GM19468 (cell line): ENCODE results near the gene DDX3X.
"Not testable (repeated sequence)": the region's sequence is repeated elsewhere in the genome, so short reads cannot be mapped to it uniquely, and the experiment has no call there.

Experiments
- ATAC-seq: cut with Tn5 transposase; IDR thresholded peaks from one replicate; pipeline ENCODE4 v1.9.1; 2021; ENCODE audit warnings: mild to moderate bottlenecking, moderate library complexity, moderate number of reproducible peaks; ENCODE audit not compliant: unreplicated experiment; ENCODE audit errors: extremely low read depth

The DDX3X gene

DNA sequence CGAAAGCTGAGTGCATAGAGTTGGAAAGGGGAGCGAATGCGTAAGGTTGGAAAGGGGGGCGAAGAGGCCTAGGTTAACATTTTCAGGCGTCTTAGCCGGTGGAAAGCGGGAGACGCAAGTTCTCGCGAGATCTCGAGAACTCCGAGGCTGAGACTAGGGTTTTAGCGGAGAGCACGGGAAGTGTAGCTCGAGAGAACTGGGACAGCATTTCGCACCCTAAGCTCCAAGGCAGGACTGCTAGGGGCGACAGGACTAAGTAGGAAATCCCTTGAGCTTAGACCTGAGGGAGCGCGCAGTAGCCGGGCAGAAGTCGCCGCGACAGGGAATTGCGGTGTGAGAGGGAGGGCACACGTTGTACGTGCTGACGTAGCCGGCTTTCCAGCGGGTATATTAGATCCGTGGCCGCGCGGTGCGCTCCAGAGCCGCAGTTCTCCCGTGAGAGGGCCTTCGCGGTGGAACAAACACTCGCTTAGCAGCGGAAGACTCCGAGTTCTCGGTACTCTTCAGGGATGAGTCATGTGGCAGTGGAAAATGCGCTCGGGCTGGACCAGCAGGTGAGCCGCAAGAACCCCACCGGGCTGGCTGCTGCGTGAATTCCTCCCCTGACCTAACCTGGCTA lies at the start of gene DDX3X:
DDX3X (plus strand) TSS at position 419 of the 619 bp plus-strand sequence; CDS start at position 510, 91 bp downstream.
- peak; percentile 30 for ATAC-seq

DNA sequence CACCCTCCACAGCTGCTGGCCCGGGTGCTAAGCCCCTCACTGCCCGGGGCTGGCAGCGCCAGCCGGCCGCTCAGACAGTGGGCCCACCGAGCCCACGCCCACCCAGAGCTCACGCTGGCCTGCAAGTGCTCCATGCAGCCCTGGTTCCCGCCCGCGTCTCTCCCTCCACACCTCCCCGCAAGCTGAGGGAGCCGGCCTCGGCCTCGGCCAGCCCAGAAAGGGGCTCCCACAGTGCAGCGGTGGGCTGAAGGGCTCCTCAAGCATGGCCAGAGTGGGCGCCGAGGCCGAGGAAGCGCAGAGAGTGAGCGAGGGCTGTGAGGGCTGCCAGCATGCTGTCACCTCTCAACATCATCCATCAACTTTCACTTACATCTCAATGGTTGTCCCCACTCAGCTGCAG lies 48.0 kb upstream of the DDX3X start:
- ATAC-seq = not testable (repeated sequence)

DNA sequence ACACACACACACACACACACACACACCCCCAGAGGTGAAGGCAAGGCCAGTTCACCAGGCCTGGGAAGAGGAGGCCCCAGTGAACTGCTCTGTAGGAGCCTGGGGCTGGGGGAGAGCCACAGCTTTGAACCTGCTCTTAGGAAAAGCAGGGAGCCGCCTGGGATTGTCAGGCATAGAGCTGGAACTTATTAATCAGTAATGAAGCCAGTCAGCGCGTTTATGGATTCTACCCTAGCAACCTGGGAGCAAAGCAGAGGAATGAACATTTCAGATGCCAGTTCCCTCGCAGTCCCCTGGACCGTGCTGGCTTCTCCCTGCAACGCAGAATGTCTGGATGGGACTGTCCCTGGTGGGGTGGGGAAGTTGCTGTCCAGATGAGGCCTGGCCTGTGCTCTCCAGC lies 45.3 kb upstream of the DDX3X start:
- ATAC-seq = no peak

DNA sequence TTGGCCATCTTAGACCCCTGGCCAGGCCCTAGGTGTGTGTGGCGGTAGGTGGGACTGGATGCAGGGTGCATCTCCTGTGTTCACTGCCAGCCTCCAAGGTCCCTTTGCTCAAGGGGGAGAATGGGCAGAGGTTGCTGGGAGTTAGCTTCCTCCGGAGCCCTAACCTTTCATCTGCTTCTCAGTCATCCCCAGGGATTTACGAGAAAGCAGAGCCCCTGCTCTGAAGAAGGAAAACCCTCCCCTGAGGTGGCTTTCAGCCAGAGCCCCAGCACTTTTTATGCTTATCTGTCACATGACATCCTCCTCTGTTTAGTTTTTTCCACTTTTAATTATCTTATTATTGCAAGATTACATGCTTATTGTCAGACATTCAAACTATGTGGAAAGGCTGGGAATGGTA lies 44.9 kb upstream of the DDX3X start:
- no peak for ATAC-seq

DNA sequence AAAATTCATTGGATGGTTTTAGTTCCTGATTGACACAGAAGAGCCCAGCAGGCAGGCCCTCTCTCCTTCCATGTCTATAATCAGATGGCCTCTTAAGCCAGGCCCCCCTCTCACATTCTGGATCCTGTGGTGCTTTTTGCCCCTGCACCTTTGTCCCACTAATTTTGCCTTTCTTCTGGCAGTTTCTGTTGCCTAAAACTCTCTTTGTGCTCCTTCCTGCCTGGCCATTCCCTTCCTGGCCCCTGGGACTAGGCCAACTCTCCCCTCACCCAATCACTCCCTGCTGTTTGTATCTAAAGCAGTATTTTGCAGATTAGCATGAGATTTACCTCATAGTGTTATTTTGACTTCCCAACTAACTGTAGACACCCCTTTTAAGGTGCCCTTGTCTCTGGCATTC lies 42.7 kb upstream of the DDX3X start:
- no peak for ATAC-seq

DNA sequence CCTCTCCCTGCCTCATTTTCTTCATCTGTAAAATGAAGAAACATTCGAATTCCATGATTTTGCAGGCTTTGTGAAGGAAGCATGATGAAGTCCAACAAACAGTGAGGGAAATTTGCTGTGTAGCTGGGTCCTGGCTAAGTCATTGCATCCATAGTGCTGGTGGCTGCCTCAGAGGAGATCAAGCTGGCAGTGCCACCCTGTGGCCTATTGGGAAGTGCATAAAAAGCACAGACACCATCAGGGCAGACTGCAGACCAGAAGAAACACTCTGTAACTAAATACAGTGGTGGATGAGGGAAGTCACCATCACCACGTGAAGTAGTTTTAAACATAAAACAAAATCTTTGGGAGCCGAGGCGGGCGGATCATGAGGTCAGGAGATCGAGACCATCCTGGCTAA lies 40.7 kb upstream of the DDX3X start:
- ATAC-seq = no peak

DNA sequence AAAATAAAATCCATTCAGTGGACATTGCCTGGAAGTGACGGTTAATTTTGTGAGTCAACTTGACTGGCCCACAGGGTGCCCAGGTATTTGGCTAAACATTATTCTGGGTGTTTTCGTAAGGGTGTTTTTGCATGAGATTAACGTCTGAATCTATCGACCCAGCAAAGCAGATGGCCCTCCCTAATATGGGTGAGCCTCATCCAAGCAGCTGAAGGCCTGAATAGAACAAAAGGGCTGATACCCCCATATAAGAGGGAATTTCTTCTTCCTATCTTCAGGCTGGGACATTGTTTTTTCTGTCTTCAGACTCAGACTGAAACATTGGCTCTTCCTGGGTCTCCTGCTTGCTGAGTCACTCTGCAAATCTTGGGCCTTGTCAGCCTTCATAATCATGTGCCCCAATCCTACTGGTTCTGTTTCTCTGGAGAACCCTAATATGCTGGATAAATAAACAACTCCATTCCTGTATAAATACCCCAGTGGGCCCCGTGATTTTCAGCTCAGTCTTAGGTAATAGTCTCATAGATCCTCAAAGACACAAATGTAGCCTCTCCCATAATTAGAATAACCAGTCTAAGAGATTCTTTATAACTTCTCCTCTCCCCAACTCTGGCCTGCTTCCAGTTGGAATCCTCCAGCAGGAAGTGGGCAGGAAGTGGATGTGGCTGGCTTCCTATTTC lies 33.1 kb upstream of the DDX3X start:
- no peak for ATAC-seq

DNA sequence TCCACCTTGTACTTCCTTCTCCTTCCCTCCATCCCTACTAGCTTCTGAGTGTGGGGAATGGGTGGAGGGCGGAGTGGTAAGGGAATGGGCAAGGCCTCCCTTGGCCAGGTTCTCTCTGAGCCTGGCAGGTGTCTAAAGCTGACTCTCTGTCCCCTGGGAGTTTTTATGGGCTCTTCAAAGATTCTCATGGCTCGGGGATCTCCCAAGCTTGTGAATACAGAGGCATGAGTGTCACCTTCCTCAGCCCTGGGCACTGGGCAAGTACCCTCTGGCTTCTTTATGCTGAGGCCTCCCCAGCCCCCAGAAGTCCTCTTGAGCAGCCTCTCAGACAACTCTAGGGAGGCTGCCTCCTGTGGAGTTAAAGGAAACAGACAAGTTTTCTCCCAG lies 32.5 kb upstream of the DDX3X start:
- no peak for ATAC-seq

DNA sequence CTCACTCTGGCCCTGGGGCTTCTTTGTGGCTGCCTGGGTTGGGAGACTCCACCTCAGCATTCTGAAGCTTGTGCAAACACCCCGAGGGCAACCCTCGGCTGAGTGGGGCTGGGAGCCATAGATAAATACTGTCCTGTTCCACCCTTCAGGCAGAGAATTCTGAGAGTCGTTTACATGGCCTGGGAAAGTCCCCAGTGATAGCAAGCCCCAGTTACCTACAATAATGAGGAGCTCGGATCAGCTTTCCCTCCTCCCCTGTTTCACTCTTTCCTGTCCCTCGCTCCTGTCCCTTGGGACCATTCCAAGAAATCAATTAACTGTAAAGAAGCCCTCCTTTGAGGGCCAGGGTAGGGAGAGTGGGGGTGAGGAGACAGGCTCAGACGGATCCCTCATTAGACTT lies 31.6 kb upstream of the DDX3X start:
- ATAC-seq = no peak

DNA sequence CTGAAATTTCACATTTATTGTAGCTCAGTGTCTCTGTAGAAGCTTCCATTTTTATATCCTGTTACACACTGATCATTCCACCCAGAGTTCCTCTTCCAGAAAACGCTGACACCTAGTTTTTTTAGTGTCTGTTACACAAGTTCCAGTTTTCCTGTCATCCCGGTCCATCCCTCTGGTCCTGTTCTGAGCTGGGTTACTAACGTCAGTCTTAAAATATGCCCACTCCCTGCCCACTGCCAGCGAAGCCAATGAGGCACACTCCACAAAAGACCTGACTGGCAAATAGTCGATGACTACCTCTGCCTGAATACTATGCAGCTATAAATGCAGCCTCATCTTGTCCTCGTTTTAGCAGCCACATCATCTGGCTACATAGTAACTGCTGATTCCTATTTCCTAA lies 30.9 kb upstream of the DDX3X start:
- ATAC-seq = no peak

DNA sequence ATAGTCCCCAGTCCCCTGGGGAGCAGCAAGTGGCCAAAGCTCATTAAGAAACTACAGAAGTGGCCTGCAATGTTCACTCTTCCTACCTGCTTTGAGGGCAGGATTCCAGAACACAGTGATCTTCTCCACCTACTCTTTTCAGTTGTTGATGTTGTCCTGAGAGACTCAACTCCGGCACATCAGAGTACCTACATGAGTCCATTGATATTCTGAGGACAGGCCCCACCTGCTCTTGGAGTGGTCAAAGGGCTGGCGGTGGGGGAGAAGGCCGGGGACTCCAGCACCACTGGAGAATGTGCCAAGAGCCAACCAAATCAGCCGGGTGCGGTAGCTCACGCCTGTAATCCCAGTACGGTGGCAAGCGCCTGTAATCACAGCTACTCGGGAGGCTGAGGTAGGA lies 29.8 kb upstream of the DDX3X start:
- no peak for ATAC-seq

DNA sequence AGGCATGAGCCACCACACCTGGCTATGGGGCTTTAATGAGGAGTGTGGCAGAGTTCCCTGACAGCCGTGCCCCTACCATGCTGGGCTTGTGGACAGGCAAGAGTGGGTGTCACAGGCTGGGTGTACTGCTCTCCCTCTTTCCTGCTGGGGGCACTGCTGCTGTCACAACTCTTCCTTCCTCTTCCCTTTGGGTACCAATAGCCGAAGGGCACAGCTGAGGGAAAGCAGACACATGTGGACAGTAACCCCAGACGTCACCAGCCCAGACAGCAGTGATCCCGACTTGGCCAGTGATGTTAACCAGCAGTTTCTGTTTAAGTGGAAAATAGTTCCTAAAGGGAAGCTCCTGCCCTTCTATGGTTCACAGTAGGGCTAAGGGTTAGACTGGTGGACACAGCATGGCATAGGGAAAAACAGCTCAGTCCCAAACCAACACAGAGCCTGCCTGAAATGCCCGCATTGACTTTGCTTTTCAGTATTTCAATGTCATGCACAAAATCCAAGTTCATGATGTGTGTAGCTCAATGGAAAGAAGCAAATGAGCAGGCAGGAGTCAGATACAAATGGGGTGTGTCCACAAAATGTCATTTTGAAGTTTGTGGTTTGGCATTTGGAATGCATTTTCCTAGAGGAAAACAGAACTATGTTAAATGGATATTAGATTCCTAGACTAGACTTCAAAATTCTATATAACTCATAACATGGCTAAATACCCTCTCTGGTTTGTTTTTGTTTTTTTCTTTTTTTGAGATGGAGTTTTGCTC lies 24.9 kb upstream of the DDX3X start:
- ATAC-seq = no peak

DNA sequence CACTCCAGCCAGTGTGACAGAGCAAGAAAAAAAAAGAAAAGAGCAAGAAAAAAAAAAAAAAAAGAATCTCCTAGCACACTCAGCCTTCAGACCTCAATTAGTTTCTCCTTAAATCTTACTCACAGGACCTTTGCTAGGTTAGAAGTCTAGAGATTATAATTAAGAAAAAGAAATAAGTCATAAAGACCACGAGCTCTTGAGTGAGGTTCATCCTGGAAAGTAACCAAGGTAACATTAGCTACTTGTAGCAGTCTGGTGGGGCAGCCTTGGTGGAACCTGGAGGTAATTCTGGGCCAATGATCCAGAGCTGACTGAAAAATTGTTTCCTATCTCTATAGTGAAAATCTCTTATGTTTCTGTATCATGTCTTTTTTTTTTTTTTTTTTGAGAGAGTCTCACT lies 21.2 kb upstream of the DDX3X start:
- ATAC-seq = no peak

DNA sequence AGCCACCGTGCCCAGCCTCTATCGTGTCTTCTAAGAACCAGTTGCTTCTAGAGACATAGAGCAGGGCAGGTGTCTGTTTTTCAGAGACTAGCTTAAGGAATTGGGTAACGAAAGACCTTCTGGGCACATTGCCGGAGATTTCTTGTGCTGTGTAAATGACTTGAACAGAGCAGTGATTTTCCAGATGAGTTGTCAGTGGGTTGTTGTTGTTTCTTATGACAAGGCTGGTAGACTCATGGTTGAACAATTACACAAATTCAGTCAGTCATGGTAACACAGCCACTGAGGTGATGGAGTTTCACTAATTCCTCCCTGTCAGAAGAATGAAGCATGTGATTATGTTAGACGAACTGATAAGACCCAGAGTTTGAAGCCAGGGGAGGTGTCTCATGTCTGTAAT lies 20.5 kb upstream of the DDX3X start:
- no peak for ATAC-seq

DNA sequence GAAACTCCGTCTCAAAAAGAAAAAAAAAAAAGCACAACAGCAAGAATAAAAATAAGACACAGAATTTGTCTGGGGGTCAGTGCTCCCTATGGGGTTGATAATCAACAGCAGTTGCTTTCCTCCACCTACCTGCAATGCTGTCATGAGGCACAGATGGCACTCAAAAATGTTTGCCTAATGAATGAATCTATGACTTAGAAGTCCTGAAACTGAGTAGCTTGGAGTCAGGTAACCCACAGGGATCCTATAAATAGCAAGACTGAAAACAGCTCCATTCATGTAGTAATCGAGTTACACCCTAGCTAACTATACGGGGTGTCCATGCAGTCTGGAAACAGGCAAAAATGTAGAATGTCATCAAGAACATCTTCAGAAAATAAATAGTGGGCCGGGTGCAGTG lies 19.8 kb upstream of the DDX3X start:
- ATAC-seq = no peak

DNA sequence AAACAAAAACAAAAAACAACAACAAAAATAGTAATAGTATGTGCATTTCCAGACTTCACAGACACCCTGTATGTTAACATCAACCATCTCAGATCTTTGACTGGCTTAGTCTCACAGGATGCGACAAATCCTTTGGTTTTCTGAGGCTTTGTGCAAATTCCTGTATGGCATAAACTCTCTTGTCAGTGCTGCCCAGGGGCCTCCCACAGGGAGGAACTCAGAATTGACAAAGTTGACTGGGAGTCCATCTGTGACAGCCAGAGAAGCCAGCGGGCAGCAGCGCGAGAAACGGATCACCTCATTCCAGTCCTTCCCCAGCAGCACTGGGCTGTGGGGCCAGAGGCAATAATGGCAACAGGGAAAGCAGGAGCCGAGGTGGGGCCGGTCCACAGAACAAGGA lies 19.1 kb upstream of the DDX3X start:
- ATAC-seq = no peak

DNA sequence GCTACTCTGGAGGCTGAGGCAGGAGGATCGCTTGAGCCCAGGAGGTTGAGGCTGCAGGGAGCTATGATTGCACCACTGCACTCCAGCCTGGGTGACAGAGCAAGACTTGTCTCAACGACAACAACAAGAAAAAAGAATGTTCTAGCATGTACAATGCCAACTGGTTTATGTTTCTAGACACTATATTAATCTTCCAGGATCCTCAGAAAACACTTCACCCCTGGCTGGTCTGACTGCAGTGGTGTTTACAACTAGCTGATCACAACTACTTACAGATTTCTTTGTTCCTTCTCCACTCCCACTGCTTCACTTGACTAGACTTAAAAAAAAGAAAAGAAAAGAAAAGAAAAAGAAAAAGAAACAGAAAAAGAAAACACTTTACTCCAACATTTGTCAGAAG lies 17.7 kb upstream of the DDX3X start:
- ATAC-seq = not testable (repeated sequence)

DNA sequence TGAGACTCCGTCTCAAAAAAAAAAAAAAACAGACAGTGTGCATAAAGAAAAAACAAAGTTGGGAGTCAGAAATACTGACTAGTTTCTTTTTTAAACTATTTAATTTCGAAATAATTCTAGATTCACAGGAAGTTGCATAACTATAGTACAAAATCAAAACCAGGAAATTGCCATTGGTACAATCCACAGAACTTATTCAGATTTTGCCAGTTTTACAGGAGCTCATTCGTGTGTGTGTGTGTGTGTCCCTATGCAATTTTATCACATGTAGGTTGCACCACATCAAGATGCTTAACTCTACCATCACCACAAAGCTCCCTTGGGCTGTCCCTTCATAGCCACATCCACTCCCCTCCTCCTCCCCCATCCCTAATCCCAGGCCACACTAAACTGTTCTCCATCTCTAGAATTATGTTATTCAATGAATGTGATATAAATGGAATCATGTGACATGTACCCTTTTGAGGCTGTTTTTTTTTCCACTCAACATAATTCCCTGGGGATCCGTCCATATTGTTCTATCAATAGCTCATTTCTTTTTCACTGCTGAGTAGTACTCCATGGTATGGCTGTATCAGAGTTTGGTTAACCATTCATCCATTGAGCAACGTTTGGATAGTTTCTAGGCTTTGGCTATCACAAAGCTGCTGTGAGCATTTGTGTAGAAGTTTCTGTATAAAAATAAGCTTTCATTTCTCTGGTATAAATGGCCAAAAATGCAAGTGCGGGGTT lies 16.3 kb upstream of the DDX3X start:
- no peak for ATAC-seq

DNA sequence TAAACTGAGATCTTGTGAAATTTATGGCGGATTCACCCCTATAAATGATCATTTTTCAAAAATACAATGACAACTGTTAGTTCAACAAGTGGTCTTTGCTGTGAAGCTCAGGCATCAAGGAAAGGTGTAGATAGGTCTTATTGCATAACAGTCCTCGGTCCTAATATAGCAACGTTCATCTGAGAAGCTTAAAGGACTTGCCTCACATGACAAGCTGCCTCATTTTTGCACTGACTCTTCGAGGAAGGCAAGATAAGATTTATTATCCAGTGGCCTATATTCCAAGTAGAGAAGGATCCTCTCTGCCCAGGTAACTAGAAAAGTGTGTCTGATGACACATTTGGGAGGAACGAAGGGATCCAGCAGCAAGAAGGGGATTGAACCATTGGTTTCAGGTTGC lies 13.6 kb upstream of the DDX3X start:
- no peak for ATAC-seq

DNA sequence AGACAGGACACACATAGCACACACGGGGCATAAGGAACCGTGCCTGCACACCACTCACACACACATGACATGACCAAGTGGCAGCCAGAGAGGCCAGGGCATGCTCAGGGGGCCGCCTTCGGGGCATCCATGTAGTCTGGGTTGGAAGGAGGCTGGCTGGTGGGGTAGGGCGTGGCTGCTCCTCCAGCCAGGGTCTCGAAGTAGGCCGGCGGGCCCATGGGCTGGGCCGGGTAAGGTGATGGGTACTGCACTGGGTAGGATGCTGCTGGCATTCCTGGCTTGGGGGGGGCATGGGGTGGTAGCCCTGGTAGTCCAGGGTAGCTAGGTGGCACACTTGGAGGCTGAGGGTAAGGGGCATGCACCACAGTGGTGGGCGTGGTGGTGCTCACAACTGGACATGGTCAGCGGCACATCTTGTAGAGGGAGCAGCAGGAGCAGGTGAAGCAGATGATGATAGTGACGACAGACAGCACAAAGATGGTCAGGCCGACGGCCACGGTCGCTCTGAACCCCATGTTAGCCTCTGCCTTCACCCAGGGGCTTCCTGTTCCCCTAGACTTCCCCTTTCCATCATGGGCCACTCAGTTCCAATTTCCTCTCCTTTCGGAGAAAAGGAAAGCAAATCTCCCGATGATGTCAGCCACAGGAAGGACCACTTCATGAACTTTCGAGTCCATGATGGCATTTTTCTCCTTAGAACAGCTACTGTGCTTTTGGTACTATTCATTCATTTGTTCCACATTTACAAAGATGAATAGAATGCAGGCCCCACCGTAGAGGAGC lies 10.9 kb upstream of the DDX3X start:
- ATAC-seq = no peak
